GM12878 (cell line): Measurements from ENCODE around the gene MFSD6. TPM values are rescaled to one million over a fixed set of nuclear protein-coding genes. Genes with fewer than 3 reads are reported as not detected.
A peak's percentile ranks its signal among the peaks of the same experiment; 100 is the strongest.

Experiments
- ATAC-seq: fragments of 200-7000 bp; cut with Tn5 transposase; 3 replicates; pipeline ENCODE4 v1.9.1; 2020; ENCODE audit warnings: mild to moderate bottlenecking, moderate library complexity
- BruUV-seq: library from RNA; stranded (reverse); fragments of 400-500 nt; replicated peaks from 2 replicates; lab custom pipeline; 2021; lab: Mats Ljungman, UMichigan
- CTCF ChIA-PET: fragments of 300-600 bp; sonication (Branson Sonifier 250); formaldehyde crosslinking; extraction: SDS; loops from one replicate; lab custom pipeline; 2021; ENCODE audit warnings: inconsistent platforms; lab: Yijun Ruan, JAX
- POLR2A ChIA-PET: fragments of 350-600 bp; formaldehyde crosslinking; extraction: SDS; loops from one replicate; lab custom pipeline; 2021; ENCODE audit warnings: inconsistent platforms; lab: Charles Lee
- RAD21 ChIA-PET: fragments of 300-600 bp; sonication (Branson Sonifier 250); formaldehyde crosslinking; loops from one replicate; lab custom pipeline; 2023; ENCODE audit warnings: antibody characterized with exemption; ENCODE audit not compliant: unreplicated experiment; lab: Charles Lee
- SMC1A ChIA-PET: fragments of 300-600 bp; sonication (Branson Sonifier 250); formaldehyde crosslinking; loops from one replicate; lab custom pipeline; 2023; ENCODE audit not compliant: unreplicated experiment, uncharacterized antibody; lab: Charles Lee
- DNase-seq: peaks from one replicate; pipeline ENCODE4 v3.0.0-alpha.2; 2011; ENCODE audit warnings: low read depth, low spot score
- FAIRE-seq: peaks from 3 replicates; lab custom pipeline; 2011; peaks lifted over from hg19 to GRCh38; lab: Jason Lieb, UNC
- H2AFZ ChIP-seq: 2 replicates; pipeline ENCODE4 v1.6.0; 2011; ENCODE audit warnings: low read depth, low read length, control low read depth; ENCODE audit not compliant: control insufficient read depth
- H3K27ac ChIP-seq: 2 replicates; pipeline ENCODE4 v1.5.1; 2011; ENCODE audit warnings: control low read depth; ENCODE audit not compliant: control insufficient read depth, insufficient read depth
- H3K27me3 ChIP-seq, 2 experiments: replicated peaks in 1 of 2; 2 replicates each; pipeline versions ENCODE4 v1.6.0 to v1.6.1; 2011; ENCODE audit warnings: low read length in 1 of 2; ENCODE audit not compliant: control insufficient read depth in 2 of 2, insufficient read depth in 2 of 2
- H3K36me3 ChIP-seq, 2 experiments: 2 replicates each; pipeline ENCODE4 v1.5.1; 2011; ENCODE audit warnings: low read length in 1 of 2; ENCODE audit not compliant: control insufficient read depth in 2 of 2, insufficient read depth in 2 of 2
- H3K4me1 ChIP-seq: 2 replicates; pipeline ENCODE4 v1.6.1; 2011; ENCODE audit warnings: mild to moderate bottlenecking, low read length, moderate library complexity, mixed read lengths; ENCODE audit not compliant: control insufficient read depth, insufficient read depth
- H3K4me2 ChIP-seq: 2 replicates; pipeline ENCODE4 v1.6.0; 2011; ENCODE audit warnings: control low read depth; ENCODE audit not compliant: control insufficient read depth, insufficient read depth
- H3K4me3 ChIP-seq: fragments of 200-600 bp; sonication (generic); 2 replicates; pipeline ENCODE4 v1.5.1; 2016
- H3K79me2 ChIP-seq: 2 replicates; pipeline ENCODE4 v1.6.0; 2011; ENCODE audit warnings: low read length; ENCODE audit not compliant: control insufficient read depth, insufficient read depth
- H3K9ac ChIP-seq: 2 replicates; pipeline ENCODE4 v1.8.0; 2011; ENCODE audit warnings: low read length, control low read depth, mixed read lengths; ENCODE audit not compliant: control insufficient read depth, insufficient read depth
- H3K9me3 ChIP-seq: replicated peaks from 3 replicates; pipeline ENCODE4 v1.5.1; 2011; ENCODE audit warnings: mild to moderate bottlenecking, low read length; ENCODE audit not compliant: control insufficient read depth, insufficient read depth
- H4K20me1 ChIP-seq: 2 replicates; pipeline ENCODE4 v1.6.0; 2011; ENCODE audit not compliant: control insufficient read depth, insufficient read depth
- EZH2 ChIP-seq: IDR thresholded peaks from 2 replicates; pipeline ENCODE4 v1.6.1; 2012; ENCODE audit warnings: low read depth, mild to moderate bottlenecking, control low read depth, inconsistent platforms, low read length, borderline replicate concordance; ENCODE audit not compliant: control insufficient read depth
- JUND ChIP-seq: IDR thresholded peaks from 2 replicates; pipeline ENCODE4 v1.6.1; 2012; ENCODE audit warnings: low read depth, mild to moderate bottlenecking, low read length, improper control_type of control experiment, moderate library complexity
- MYB ChIP-seq: fragments of 150-350 bp; IDR thresholded peaks from 2 replicates; pipeline ENCODE4 v1.6.1; 2014; ENCODE audit warnings: mild to moderate bottlenecking, low read depth, low read length, borderline replicate concordance
- RAD21 ChIP-seq: IDR thresholded peaks from 2 replicates; pipeline ENCODE4 v1.6.1; 2011; ENCODE audit warnings: mild to moderate bottlenecking, low read depth, low read length, moderate library complexity; ENCODE audit not compliant: insufficient read depth
- TAF1 ChIP-seq: IDR thresholded peaks from 2 replicates; pipeline ENCODE4 v1.6.1; 2011; ENCODE audit warnings: mild to moderate bottlenecking, low read depth, low read length, borderline replicate concordance
- WGBS: methylation state at CpG from one replicate; pipeline ENCODE4 v1.1.6; 2016; ENCODE audit warnings: low lambda C conversion rate; ENCODE audit not compliant: insufficient replicate concordance, insufficient coverage; ENCODE audit errors: missing lambda C conversion rate; 5-methylcytosine and 5-hydroxymethylcytosine counted together
- in situ Hi-C: fragments of 300-500 bp; cut with MboI; formaldehyde crosslinking; loops from 9 replicates; pipeline ENCODE4 v1.14.3; 2018; ENCODE audit warnings: mixed read lengths
- intact Hi-C: fragments of 100-400 bp; cut with micrococcal nuclease; formaldehyde crosslinking; loops from one replicate; pipeline ENCODE4 v1.14.2; 2022; ENCODE audit not compliant: unreplicated experiment
- polyA plus RNA-seq, 11 experiments: library from polyadenylated mRNA; depleted of rRNA in 4 of 11; unstranded in 6 of 11; stranded (reverse) in 5 of 11; fragments of >200 nt; fragmentation: Nextera tagmentation in 4 of 11; fragmentation: Illumina TruSeq in 1 of 11; extraction: Ambion mirVana in 4 of 11; extraction: Trizol in 1 of 11; gene quantifications; 1 replicate in 1 of 11; 2 replicates in 10 of 11; pipeline versions ENCODE4 v1.2.1 to v1.2.3, GENCODE V29; 2011 to 2016; ENCODE audit warnings: inconsistent platforms in 2 of 11, missing spikeins in 2 of 11, low read depth in 1 of 11
- total RNA-seq, 4 experiments: library from RNA; depleted of rRNA in 3 of 4; stranded (reverse); fragments of >200 nt in 3 of 4; fragmentation: Illumina TruSeq in 1 of 4; extraction: Trizol in 1 of 4; gene quantifications; 2 replicates each; pipeline versions ENCODE4 v1.2.1 to v1.2.3, GENCODE V29; 2013 to 2021

The MFSD6 gene
- total and polyA plus RNA-seq, 10 of the 15 experiments (the other 5 are each of a cell fraction or from before 2014, with no cell fraction given) = 6.7 to 42.6 (median 24.2) TPM

DNA sequence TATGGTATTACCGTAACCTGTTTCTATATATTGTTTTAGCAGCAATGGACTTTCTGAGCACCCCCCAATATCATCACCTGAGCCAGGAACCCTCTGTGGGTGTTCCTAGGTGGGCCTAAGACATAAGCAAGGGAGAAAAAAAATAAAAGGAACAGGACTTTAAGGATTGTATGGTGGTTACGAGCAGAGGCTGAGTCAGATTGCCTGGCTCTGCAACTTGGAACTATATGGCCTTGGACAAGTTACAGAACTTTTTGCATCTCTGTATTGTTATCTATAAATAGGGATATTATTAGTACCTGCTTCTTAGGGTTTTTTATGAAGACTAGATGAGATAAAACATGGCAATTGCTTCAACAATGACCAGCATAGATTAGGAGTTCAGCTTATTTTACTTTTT is 34.9 kb downstream of the MFSD6 start (continued):
- TF ChIP-seq EZH2 (no peak), JUND (no peak)

DNA sequence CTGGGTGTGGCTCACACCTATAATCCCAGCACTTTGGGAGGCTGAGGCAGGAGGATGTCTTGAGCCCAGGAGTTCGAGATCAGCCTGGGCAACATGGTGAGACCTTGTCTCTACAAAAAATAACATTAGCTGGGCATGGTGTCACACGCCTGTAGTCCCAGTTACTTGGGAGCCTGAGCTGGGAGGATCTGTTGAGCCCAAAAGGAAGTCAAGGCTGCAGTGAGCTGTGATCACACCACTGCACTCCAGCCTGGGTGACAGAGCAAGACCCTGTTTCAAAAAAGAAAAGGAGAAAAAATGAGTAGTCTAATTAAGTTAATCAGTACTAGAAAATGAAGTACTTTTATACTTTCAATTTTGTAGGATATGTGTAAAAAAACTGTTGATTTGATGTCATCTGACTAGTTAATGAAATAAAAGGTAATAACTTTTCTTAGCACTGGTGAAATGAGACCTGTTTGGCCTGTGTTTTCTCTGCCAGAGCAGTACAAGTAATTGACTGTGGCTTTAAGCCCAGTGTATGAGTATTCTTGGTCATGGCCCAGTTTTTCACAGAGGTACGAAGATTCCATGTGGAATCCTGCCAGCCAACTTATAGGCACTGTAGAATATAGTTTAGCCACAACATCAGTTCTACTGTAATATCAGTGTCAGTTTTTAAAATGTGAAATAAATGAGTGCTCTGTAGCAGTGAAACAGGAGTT is 35.8 kb downstream of the MFSD6 start:
- peaks cover 36% of the 10 kb centered on the region for H3K79me2 ChIP-seq
- ChIA-PET RAD21 (no interaction called here), SMC1A (no interaction called here), POLR2A (no interaction called here), CTCF (no interaction called here)
- no peaks in the 10 kb centered on the region for H3K27me3 ChIP-seq
- H3K9ac ChIP-seq = no peak overlapping the region
- no peak for FAIRE-seq
- no peaks in the 10 kb centered on the region for H4K20me1 ChIP-seq
- no peak overlapping the region for H2AFZ ChIP-seq
- DNase-seq = no peak
- H3K9me3 ChIP-seq = no peaks in the 10 kb centered on the region
- peak; percentile 20; the same call in 1 of the 3 replicates for ATAC-seq
- in situ Hi-C loops = no loop called here
- WGBS = 89% methylated on average over 3 of the region's 3 CpGs
- peaks cover 11% of the 10 kb centered on the region for H3K4me1 ChIP-seq
- intact Hi-C loops = no loop called here
- H3K4me2 ChIP-seq = no peak overlapping the region
- no TSS peak for BruUV-seq
- H3K4me3 ChIP-seq = no peak overlapping the region
- TF ChIP-seq TAF1 (no peak), MYB (no peak), RAD21 (no peak)
- TF ChIP-seq, all 136 proteins: peak for 0
- H3K36me3 ChIP-seq = peaks cover 0 to 5% of the 10 kb centered on the region in 2 experiments; a peak in 1 of 4 replicates
- H3K27ac ChIP-seq = no peak overlapping the region
